Cardiac muscle cell (in vitro differentiated cells and primary cell): ENCODE results near the gene SNX30. TPM values are rescaled to one million over a fixed set of nuclear protein-coding genes. Genes with fewer than 3 reads are reported as not detected.

ENCODE experiments used
- DNase-seq, 2 donors: peaks; one replicate each; pipeline versions ENCODE4 v3.0.0 to v3.0.0-alpha.2; 2010 to 2017; ENCODE audit warnings: low read depth in 1 of 2, low spot score in 1 of 2
- H3K27ac ChIP-seq: fragments of 200-600 bp; sonication (generic); 2 replicates; pipeline ENCODE4 v1.5.1; 2016
- H3K27me3 ChIP-seq: fragments of 200-600 bp; sonication (generic); 2 replicates; pipeline ENCODE4 v1.6.0; 2016; ENCODE audit warnings: control low read depth
- H3K36me3 ChIP-seq: fragments of 200-600 bp; sonication (generic); 2 replicates; pipeline ENCODE4 v1.5.1; 2016; ENCODE audit warnings: control low read depth
- H3K4me1 ChIP-seq: fragments of 200-600 bp; sonication (generic); 2 replicates; pipeline ENCODE4 v1.8.1; 2017; ENCODE audit warnings: low read depth, mild to moderate bottlenecking, mixed run types
- H3K4me3 ChIP-seq: fragments of 200-600 bp; sonication (generic); 2 replicates; pipeline ENCODE4 v1.5.1; 2016; ENCODE audit warnings: mild to moderate bottlenecking
- H3K9me3 ChIP-seq: fragments of 200-600 bp; sonication (generic); 2 replicates; pipeline ENCODE4 v1.5.1; 2017; ENCODE audit warnings: low read depth, mild to moderate bottlenecking, control low read depth
- CTCF ChIP-seq: IDR thresholded peaks from 2 replicates; pipeline ENCODE4 v1.5.1; 2012; ENCODE audit warnings: low read depth, mild to moderate bottlenecking, low read length
- polyA plus RNA-seq: library from polyadenylated mRNA; unstranded; fragments of >200 nt; fragmentation: Nextera tagmentation; extraction: Ambion mirVana; gene quantifications from 2 replicates; pipeline ENCODE4 v1.2.1, GENCODE V29; 2016
- total RNA-seq: library from RNA; depleted of rRNA; stranded (reverse); fragments of >200 nt; gene quantifications from 2 replicates; pipeline ENCODE4 v1.2.3, GENCODE V29; 2016

The SNX30 gene
- total and polyA plus RNA-seq, 2 experiments from 2014 or later = 3.4 to 8.3 TPM

GRCh38 chr9:112917047-112917986, 166.8 kb downstream of the SNX30 start:
- H3K27ac ChIP-seq = no peak overlapping the region
- H3K36me3 ChIP-seq = no peaks in the 10 kb centered on the region
- no peaks in the 10 kb centered on the region for H3K4me1 ChIP-seq
- DNase-seq = no peak
- no peak for TF ChIP-seq CTCF
- no peak overlapping the region for H3K4me3 ChIP-seq
- H3K9me3 ChIP-seq = no peaks in the 10 kb centered on the region
- H3K27me3 ChIP-seq = peaks cover 49% of the 10 kb centered on the region

GRCh38 chr9:112917987-112918362, 167.4 kb downstream of the SNX30 start:
- H3K9me3 ChIP-seq = no peaks in the 10 kb centered on the region
- no peak for DNase-seq
- H3K4me3 ChIP-seq = no peak overlapping the region
- H3K36me3 ChIP-seq = no peaks in the 10 kb centered on the region
- no peaks in the 10 kb centered on the region for H3K4me1 ChIP-seq
- no peak overlapping the region for H3K27ac ChIP-seq
- TF ChIP-seq CTCF = no peak
- H3K27me3 ChIP-seq = peaks cover 52% of the 10 kb centered on the region

- TF ChIP-seq CTCF = peak; percentile 77
Measured at GRCh38 chr9:112921549-112921948, 171.0 kb downstream of the SNX30 start.

More at GRCh38 chr9:112921549-112921948, 171.0 kb downstream of the SNX30 start:
- Histone ChIP-seq H3K9me3 (no peaks in the 10 kb centered on the region), H3K27ac (no peak overlapping the region), H3K4me1 (no peaks in the 10 kb centered on the region), H3K27me3 (peaks cover 43% of the 10 kb centered on the region), H3K4me3 (no peak overlapping the region), H3K36me3 (no peaks in the 10 kb centered on the region)
- DNase-seq = peak; percentile 55 to 72

Other genes starting within 250 kb of the SNX30 start
- 9.8 and 13.1 TPM in 2 replicates for gene INIP, start 32.6 kb upstream of the SNX30 start, total RNA-seq
- 18.9 and 20.5 TPM in 2 replicates for gene INIP, start 32.6 kb upstream of the SNX30 start, polyA plus RNA-seq
- gene SLC46A2, start 140.1 kb downstream of the SNX30 start, total RNA-seq = not detected in 2 replicates
- gene SLC46A2, start 140.1 kb downstream of the SNX30 start, polyA plus RNA-seq = 0.10 TPM in 1 of 2 replicates, not detected in the other